GM21619 (cell line): ENCODE measurements around the gene ZNRF3.
"Not testable (repeated sequence)": the region's sequence is repeated elsewhere in the genome, so short reads cannot be mapped to it uniquely, and the experiment has no call there.

Source experiments
- ATAC-seq: cut with Tn5 transposase; IDR thresholded peaks from one replicate; pipeline ENCODE4 v1.9.1; 2021; ENCODE audit not compliant: unreplicated experiment

ZNRF3 gene

DNA sequence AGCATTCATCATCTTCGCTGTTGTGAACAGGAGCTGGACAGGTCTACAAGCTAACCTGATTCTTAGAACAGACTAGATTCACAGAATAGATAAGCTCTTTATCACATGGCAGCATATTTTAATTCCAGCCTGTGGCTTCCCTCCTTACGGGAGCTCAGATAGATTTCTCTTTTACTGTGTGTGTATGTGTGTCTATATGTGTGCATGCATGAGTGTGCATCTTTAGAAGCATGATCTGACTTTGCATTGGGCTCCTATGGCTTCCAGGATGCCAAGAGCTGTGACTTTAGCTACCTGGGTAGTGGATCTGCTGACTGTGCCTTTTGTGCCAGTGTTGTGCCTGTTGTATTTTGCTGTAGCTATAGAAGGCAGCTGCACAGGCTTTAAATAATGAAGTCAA lies 44.3 kb downstream of the ZNRF3 start:
- no peak for ATAC-seq

DNA sequence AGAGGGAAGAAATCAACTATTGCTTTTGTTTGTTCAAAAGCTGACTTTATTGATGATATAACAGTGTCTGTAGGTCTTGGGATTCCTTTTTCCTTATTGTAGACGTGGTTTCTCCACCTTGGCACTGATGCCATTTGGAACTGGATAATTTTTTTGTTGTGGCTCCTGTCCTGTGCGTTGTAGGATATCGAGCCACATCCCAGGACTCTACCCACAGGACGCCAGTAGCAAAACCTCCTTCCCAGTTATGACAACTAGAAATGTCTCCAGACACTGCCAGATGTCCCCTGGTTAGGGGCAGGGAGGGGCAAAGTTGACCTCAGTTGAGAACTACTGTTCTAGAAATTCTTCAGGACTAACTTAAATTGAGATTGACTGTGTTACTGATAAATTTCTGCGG lies 45.8 kb downstream of the ZNRF3 start:
- no peak for ATAC-seq

DNA sequence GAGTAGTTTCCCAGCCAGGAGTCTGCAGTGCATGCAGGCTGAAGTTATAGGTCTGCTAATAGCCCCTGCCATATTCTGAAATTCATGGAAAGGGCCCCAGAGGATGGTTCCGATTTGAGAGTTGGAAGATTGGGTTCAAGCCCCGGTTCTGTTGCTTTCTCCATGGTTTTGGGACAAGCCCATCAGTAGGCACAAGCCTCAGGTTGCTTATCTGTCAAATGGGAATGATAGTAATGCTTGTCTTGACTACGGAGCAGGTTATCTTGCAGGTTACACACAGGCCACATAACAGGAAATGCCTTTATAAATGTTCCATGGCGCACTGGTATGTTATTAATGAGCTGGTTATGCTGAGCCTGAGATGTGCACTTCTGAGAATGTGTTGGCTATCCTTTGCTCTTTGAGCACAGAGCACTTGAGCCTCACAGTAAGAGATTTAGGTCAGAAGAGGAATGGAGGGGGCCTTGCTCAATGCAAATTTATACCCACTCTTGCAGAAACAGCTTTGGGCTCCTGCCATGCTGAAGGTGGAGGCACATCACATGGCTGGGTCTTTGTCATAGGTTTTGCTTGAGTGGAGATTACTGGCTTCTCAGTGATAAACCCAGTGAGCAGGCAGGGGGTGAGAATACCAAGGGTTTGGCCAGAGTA lies 47.1 kb downstream of the ZNRF3 start:
- no peak for ATAC-seq

DNA sequence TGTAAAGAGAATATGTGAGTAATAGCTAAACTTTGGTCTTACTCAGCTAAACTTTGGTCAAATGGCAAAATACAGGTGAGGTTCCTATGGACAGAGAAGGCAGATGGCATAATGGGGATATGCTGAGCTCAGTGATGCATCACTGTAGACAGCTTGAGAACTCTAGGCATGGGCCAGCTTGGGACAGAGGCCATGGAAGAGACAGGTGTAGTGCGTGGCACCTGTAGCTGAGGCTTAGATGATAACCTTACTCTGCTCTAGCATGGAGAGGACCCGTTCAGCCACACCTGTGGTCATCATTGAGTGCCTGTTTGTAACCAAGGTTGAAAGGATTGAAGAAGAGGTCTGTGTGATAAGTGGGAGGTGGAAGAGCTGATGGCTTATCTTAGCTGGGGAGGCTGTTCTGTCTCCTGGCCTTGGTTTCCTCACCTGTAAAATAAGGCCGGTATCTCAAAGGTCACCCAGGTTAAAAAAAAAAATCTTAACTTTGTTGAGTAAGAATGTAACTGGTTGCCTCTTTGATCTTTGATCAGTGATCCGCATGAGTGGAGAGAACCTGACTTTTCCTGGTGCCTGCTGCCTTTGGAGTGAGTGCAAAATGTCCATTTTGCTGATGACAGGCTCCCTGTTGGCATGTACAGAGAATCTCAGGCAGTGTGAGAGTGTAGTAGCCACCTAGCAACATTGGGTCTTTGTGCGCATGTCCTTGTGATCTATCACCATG lies 48.6 kb downstream of the ZNRF3 start:
- no peak for ATAC-seq

DNA sequence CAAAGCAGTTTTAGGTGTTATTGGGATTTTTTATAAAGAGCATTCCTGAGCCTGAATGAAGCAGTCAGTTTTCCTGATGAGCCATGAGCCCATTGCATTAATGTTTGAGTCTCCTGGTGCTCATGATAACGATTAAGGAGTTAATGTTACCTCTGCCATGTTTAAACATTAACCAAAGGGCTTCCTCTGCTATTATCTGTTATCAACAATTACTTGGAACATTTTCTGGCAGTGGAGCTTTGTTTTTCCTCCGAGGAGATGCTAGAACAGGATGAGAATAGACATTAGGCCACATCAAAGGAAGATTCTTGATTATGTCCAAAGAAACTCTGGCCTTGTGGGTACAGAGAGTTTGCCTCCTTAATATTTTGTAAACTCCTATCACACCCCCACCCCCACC lies 49.9 kb downstream of the ZNRF3 start:
- no peak for ATAC-seq

DNA sequence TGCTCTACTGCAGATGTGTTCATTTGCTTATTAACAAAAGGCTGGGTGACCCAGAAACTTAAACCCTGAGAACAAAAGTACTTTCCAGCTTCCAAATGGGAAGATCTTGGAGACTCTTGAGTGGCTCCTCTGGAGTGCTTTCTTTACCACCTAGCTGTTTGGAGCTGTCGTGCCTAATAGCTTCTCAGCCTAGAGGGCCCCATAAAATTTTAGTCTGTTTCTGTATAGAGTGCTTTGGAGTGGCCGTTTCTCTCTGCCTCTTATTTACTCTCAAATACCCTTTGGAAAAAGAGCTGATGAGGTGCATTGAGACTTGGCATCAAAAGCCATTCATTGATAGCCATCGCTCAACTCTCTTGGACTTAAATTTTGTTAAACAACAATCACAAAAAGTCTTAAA lies 50.7 kb downstream of the ZNRF3 start:
- no peak for ATAC-seq

DNA sequence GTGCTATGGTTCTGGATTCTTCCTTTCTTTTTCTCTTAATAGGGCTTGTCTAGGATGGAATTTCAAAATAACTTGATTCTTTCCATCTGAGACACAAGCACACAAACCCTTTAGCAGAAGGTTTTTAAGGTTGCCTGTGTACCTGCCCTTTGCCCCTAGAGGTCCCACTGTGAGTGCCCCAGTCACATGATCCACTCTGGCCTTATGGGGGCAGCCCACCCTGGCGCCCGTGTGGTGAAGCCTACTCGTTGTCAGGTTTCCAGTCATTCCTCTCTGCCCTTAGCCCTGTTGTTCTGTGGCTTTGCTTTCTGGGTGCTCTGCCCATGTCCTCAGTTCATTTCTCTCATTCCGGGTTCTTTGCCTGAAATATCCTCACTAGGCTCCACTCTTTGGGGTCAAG lies 51.8 kb downstream of the ZNRF3 start:
- no peak for ATAC-seq

GRCh38 chr22:28935713-28936112 lies 52.3 kb downstream of the ZNRF3 start:
- ATAC-seq, result no peak

DNA sequence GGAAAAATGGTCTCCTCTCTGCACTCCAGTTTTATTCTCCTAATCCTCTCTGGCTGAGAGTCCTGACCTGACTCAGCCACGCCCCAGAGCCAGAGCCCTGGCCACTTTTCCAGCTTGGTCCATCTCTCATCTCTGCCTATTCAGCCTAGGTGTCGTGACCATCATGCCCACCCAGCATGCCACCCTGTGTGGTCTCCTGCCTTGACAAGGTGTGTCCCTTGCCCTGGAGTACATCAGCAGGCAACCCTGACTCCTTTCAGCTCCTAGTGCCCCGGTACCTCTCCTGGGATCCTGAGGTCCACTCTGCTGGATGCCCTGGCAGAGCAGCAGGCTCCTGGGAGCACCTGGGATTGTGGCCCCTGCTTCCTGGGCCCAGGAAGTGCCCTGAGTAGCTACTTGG lies 52.8 kb downstream of the ZNRF3 start:
- no peak for ATAC-seq

- no peak for ATAC-seq
Observed at GRCh38 chr22:28937206-28938025, 54.0 kb downstream of the ZNRF3 start.

DNA sequence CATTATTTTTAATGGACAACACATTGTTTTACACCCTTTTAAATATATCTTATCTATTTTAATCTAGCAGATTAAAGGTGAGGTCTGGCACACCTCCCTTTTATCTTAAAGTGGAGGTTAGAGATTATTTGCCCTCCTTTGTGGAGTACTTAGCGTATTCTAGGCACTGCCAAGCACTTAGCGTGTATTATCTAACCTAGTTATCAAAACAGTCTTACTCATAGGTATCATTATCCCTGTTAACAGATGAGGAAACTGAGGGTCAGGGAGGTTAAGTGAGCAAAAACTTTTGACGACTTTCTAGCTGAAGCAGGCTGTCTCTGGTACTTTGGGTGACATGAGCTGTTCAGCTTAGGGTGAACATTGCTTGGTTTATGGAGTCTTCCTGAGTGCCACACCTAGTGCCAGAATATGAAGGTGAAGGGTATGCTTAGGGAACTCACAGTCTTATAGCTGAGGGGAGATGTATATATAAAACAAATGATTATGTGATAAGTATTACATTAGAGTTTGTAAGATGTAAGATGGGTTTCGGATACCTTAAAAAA lies 55.0 kb downstream of the ZNRF3 start:
- ATAC-seq, result no peak

DNA sequence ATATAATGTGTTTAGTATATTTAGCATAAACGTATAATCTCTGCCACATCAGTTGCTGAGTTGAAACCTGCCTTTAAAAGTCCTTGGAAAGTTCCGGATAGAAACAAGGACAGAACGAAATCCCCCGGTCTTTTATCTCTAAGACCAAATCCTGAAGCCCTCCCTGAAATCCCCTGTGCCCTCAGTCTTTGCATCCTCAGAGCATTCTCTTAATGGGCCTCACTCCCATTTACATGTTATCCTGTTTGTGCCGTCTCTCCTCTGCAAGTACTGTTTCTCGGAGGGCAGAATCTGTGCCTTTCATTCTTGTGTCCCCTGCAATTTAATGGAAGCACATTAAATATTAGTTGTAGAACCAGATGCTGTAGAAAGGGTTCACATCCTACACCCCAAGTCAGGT lies 56.0 kb downstream of the ZNRF3 start:
- ATAC-seq, result no peak

- ATAC-seq, result no peak
Observed at GRCh38 chr22:28939932-28940331, 56.6 kb downstream of the ZNRF3 start.

GRCh38 chr22:28940441-28940840 lies 57.1 kb downstream of the ZNRF3 start:
- no peak for ATAC-seq

DNA sequence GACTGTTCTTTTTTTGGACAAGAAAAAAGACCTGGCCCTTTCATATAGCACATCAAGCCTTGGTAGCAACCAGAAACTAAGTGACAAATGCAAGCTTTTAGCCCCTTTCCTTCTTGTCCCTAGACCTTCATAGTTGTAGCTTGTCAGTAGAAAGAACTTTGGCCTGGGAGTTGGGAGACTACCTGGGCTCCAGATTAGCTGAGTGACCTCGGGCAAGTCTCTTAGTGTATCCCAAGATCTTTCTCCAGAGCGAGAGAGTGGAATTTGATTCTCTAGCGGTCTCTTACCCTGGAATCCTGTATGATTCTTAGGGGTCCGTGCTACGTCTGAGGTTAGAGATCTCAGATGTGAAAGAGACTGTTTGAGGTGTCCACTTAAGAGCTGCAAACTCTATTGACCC lies 59.0 kb downstream of the ZNRF3 start:
- no peak for ATAC-seq

GRCh38 chr22:28942801-28943500 lies 59.6 kb downstream of the ZNRF3 start:
- ATAC-seq, result no peak

DNA sequence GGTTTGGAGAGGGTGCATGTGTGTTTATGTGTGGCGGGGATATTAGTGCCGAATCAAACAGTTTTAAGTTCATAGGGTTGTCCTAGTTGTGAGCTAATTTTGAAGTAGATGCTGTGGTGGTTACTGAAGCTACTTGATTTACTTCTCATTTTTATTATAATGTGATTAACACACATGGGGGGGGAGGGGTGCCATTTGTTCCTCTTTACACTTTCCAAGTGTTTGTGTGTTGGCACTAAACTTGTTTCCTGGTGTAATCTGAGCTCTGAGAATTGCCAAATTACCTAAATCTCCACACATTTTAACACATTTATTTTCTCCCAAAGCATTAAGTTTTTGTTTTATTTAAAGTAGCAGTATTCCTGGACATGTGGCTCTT lies 60.1 kb downstream of the ZNRF3 start:
- no peak for ATAC-seq

DNA sequence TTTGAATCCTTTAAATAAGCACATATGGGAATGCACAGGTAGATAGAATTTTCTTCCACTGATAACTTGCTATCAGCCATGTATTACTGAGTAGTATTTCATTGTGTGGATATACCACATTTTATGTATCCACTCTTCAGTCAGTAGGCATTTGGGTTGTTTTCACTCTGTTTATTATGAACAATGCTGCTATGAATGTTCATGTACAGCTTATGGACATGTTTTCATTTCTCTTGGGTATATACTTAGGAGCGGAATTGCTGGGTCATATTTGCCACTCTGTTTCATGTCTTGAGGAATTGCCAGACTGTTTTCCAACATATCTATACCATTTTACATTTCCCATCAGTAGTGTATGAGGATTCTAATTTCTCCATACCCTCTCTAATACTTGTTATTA lies 63.8 kb downstream of the ZNRF3 start:
- no peak for ATAC-seq

DNA sequence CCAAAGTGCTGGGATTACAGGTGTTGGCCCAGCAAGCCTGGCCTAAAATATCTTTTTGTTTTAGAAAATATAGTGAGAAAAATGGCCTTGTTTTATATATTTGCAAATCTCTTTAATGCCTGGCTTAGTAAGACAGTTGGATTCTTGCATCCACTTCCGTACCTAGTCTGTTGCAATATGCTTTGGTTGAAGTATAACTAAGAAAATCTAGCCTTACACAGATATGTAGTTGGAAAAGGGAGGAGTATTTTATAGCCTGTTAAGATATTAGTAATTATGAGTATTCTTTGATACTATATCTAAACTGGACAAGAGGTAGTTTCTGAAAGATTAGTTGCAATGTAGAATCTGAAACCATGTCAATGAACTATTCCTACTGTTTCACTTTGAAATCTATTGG lies 65.1 kb downstream of the ZNRF3 start:
- ATAC-seq, result no peak

- not testable (repeated sequence) for ATAC-seq
Observed at GRCh38 chr22:28948860-28949551, 65.6 kb downstream of the ZNRF3 start.

GRCh38 chr22:28949788-28950187 lies 66.4 kb downstream of the ZNRF3 start:
- no peak for ATAC-seq
